22Rv1 (cell line): ENCODE results near the gene ABCD2.
"Not testable (repeated sequence)": the region's sequence is repeated elsewhere in the genome, so short reads cannot be mapped to it uniquely, and the experiment has no call there.

ENCODE experiments used
- H3K27ac ChIP-seq: fragments of 450-650 bp; 2 replicates; pipeline ENCODE4 v1.5.1; 2017
- CTCF ChIP-seq: fragments of 450-650 bp; IDR thresholded peaks from 2 replicates; pipeline ENCODE4 v1.5.1; 2017; ENCODE audit warnings: mild to moderate bottlenecking
- ZFX ChIP-seq: fragments of 450-650 bp; IDR thresholded peaks from 2 replicates; pipeline ENCODE4 v1.6.1; 2017; ENCODE audit warnings: antibody characterized with exemption, borderline replicate concordance

The ABCD2 gene

GRCh38 chr12:39538679-39539104 is 80.9 kb downstream of the ABCD2 start:
- H3K27ac ChIP-seq: no peak overlapping the region
- TF ChIP-seq ZFX: no peak
- TF ChIP-seq CTCF: no peak

DNA sequence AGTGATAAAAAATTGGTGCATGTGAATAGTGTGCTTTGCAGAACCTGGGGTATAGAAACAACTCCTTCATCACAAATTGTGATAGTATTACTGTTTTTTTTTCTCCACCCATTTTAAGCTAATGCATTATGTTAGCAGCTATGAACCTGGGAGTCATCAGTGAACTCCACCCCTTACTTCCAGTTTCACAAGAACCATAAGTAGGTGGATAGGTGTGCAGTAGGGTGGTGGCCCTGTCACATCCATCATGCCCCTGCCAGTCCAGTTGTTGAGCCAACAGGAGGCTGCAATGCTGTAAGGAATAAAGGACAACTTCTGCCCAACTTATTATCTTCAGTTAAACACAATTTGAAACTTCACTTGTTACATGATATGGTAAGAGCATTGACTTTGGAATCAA is 85.7 kb downstream of the ABCD2 start:
- H3K27ac ChIP-seq: no peak overlapping the region
- no peak for TF ChIP-seq CTCF
- no peak for TF ChIP-seq ZFX

GRCh38 chr12:39532448-39532847 is 87.2 kb downstream of the ABCD2 start:
- TF ChIP-seq CTCF: no peak
- no peak for TF ChIP-seq ZFX
- no peak overlapping the region for H3K27ac ChIP-seq

- TF ChIP-seq CTCF (no peak), ZFX (no peak)
- no peak overlapping the region for H3K27ac ChIP-seq
Observed at GRCh38 chr12:39526974-39527373, 92.6 kb downstream of the ABCD2 start.

GRCh38 chr12:39522167-39522566 is 97.4 kb downstream of the ABCD2 start:
- H3K27ac ChIP-seq: not testable (repeated sequence)

- TF ChIP-seq CTCF (no peak), ZFX (no peak)
- no peak overlapping the region for H3K27ac ChIP-seq
Observed at GRCh38 chr12:39510001-39510400, 109.6 kb downstream of the ABCD2 start.

- TF ChIP-seq CTCF (no peak), ZFX (no peak)
- H3K27ac ChIP-seq: no peak overlapping the region
Observed at GRCh38 chr12:39505554-39505953, 114.0 kb downstream of the ABCD2 start.

DNA sequence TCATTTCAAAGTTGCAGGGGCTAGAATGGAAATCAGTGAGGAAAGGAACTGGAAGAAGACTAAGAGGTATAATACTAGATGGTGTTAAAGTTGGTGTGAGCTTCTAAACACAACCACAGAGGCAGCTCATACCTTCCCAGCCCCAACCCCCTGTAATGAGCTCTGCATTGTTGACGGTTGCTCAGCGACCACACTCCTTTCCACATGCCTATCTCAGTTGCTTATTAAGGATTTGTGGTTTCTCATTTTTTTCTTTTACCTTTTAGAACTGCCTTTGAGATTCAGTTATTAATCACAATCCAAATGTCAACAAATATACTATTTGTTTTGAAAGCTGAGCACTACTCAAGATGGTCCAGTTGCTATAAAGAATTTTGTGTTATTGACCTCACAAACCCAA is 114.6 kb downstream of the ABCD2 start:
- H3K27ac ChIP-seq: no peak overlapping the region

More for the DNA sequence above, 114.6 kb downstream of the ABCD2 start:
- no peak for TF ChIP-seq CTCF
